Central memory CD8-positive, alpha-beta T cell (primary cell): ENCODE measurements around the gene TESMIN.

ENCODE experiments used
- ATAC-seq: fragments of 150-1000 bp; cut with Tn5 transposase; replicated peaks from 2 replicates; pipeline ENCODE4 v1.10.0; 2022; ENCODE audit warnings: mild to moderate bottlenecking, moderate FRiP score, moderate number of reproducible peaks; ENCODE audit not compliant: poor library complexity, severe bottlenecking; ENCODE audit errors: extremely low read depth
- DNase-seq, 2 donors: peaks; one replicate each; pipeline ENCODE4 v3.0.0; 2021; ENCODE audit warnings: low spot score in 2 of 2
- H3K27ac Mint-ChIP-seq: one replicate; pipeline ENCODE4 v1.8.0; 2022; ENCODE audit warnings: low read depth, mild to moderate bottlenecking, moderate library complexity, mixed read lengths
- H3K27me3 Mint-ChIP-seq: one replicate; pipeline ENCODE4 v1.8.0; 2022; ENCODE audit warnings: mixed read lengths
- H3K36me3 Mint-ChIP-seq: one replicate; pipeline ENCODE4 v1.8.0; 2022; ENCODE audit warnings: mild to moderate bottlenecking, moderate library complexity, mixed read lengths; ENCODE audit not compliant: insufficient read depth
- H3K4me1 Mint-ChIP-seq: one replicate; pipeline ENCODE4 v1.8.0; 2022; ENCODE audit warnings: mixed read lengths
- H3K4me3 Mint-ChIP-seq: one replicate; pipeline ENCODE4 v1.8.0; 2022; ENCODE audit warnings: mild to moderate bottlenecking, moderate library complexity, mixed read lengths
- H3K9me3 Mint-ChIP-seq: one replicate; pipeline ENCODE4 v1.8.0; 2022; ENCODE audit warnings: mixed read lengths

Gene TESMIN

GRCh38 chr11:68721075-68721474 lies 30.2 kb downstream of the TESMIN start:
- peaks cover 20% of the 10 kb centered on the region for H3K27me3 Mint-ChIP-seq
- ATAC-seq (no peak), DNase-seq (no peak)
- H3K4me3 Mint-ChIP-seq, result no peak overlapping the region
- H3K27ac Mint-ChIP-seq, result no peak overlapping the region
- H3K9me3 Mint-ChIP-seq, result no peaks in the 10 kb centered on the region
- H3K4me1 Mint-ChIP-seq, result no peaks in the 10 kb centered on the region
- H3K36me3 Mint-ChIP-seq, result no peaks in the 10 kb centered on the region

- Mint-ChIP-seq H3K36me3 (no peaks in the 10 kb centered on the region), H3K9me3 (no peaks in the 10 kb centered on the region), H3K27ac (no peak overlapping the region), H3K27me3 (peaks cover 13% of the 10 kb centered on the region), H3K4me1 (no peaks in the 10 kb centered on the region), H3K4me3 (no peak overlapping the region)
- no peak for DNase-seq
- ATAC-seq, result no peak
Measured at GRCh38 chr11:68715456-68716122, 35.7 kb downstream of the TESMIN start.

- no peaks in the 10 kb centered on the region for H3K4me1 Mint-ChIP-seq
- peaks cover 2% of the 10 kb centered on the region for H3K27me3 Mint-ChIP-seq
- DNase-seq, result no peak
Measured at GRCh38 chr11:68714060-68714856, 37.1 kb downstream of the TESMIN start.

GRCh38 chr11:68711114-68711513 lies 40.2 kb downstream of the TESMIN start:
- Mint-ChIP-seq H3K4me3 (no peak overlapping the region), H3K27ac (no peak overlapping the region), H3K9me3 (no peaks in the 10 kb centered on the region), H3K36me3 (peaks cover 2% of the 10 kb centered on the region), H3K4me1 (no peaks in the 10 kb centered on the region), H3K27me3 (no peaks in the 10 kb centered on the region)
- DNase-seq, result no peak
- ATAC-seq, result no peak

More at GRCh38 chr11:68714060-68714856, 37.1 kb downstream of the TESMIN start:
- Mint-ChIP-seq H3K4me3 (no peak overlapping the region), H3K27ac (no peak overlapping the region), H3K36me3 (no peaks in the 10 kb centered on the region), H3K9me3 (no peaks in the 10 kb centered on the region)
- no peak for ATAC-seq

- Mint-ChIP-seq H3K4me1 (no peaks in the 10 kb centered on the region), H3K27me3 (no peaks in the 10 kb centered on the region), H3K36me3 (peaks cover 2% of the 10 kb centered on the region), H3K27ac (no peak overlapping the region), H3K4me3 (no peak overlapping the region), H3K9me3 (no peaks in the 10 kb centered on the region)
- ATAC-seq (no peak), DNase-seq (no peak)
Measured at GRCh38 chr11:68710409-68710808, 40.9 kb downstream of the TESMIN start.

GRCh38 chr11:68709062-68709461 lies 42.3 kb downstream of the TESMIN start:
- no peak for ATAC-seq
- H3K27me3 Mint-ChIP-seq, result peaks cover under 1% of the 10 kb centered on the region
- no peak for DNase-seq
- H3K27ac Mint-ChIP-seq, result no peak overlapping the region
- no peak overlapping the region for H3K4me3 Mint-ChIP-seq
- H3K9me3 Mint-ChIP-seq, result no peaks in the 10 kb centered on the region
- no peaks in the 10 kb centered on the region for H3K4me1 Mint-ChIP-seq
- H3K36me3 Mint-ChIP-seq, result peaks cover 2% of the 10 kb centered on the region

- Mint-ChIP-seq H3K27me3 (peaks cover 14% of the 10 kb centered on the region), H3K4me3 (no peak overlapping the region), H3K9me3 (no peaks in the 10 kb centered on the region), H3K4me1 (no peaks in the 10 kb centered on the region), H3K36me3 (peaks cover 2% of the 10 kb centered on the region), H3K27ac (no peak overlapping the region)
- no peak for ATAC-seq
- no peak for DNase-seq
Measured at GRCh38 chr11:68707527-68707926, 43.8 kb downstream of the TESMIN start.

- DNase-seq (no peak), ATAC-seq (no peak)
- Mint-ChIP-seq H3K27me3 (peaks cover 39% of the 10 kb centered on the region), H3K4me1 (no peaks in the 10 kb centered on the region), H3K9me3 (no peaks in the 10 kb centered on the region), H3K36me3 (peaks cover 2% of the 10 kb centered on the region), H3K27ac (no peak overlapping the region), H3K4me3 (no peak overlapping the region)
Measured at GRCh38 chr11:68704887-68705286, 46.4 kb downstream of the TESMIN start.

- H3K4me1 Mint-ChIP-seq, result no peaks in the 10 kb centered on the region
- no peaks in the 10 kb centered on the region for H3K9me3 Mint-ChIP-seq
- H3K4me3 Mint-ChIP-seq, result no peak overlapping the region
- no peaks in the 10 kb centered on the region for H3K36me3 Mint-ChIP-seq
- no peak overlapping the region for H3K27ac Mint-ChIP-seq
- ATAC-seq, result no peak
- no peak for DNase-seq
- peaks cover 85% of the 10 kb centered on the region for H3K27me3 Mint-ChIP-seq
Measured at GRCh38 chr11:68698993-68699392, 52.3 kb downstream of the TESMIN start.

GRCh38 chr11:68695531-68695930 lies 55.8 kb downstream of the TESMIN start:
- no peak overlapping the region for H3K4me3 Mint-ChIP-seq
- peaks cover 73% of the 10 kb centered on the region for H3K27me3 Mint-ChIP-seq
- DNase-seq (no peak), ATAC-seq (no peak)
- H3K9me3 Mint-ChIP-seq, result no peaks in the 10 kb centered on the region
- peaks cover 11% of the 10 kb centered on the region for H3K4me1 Mint-ChIP-seq
- H3K27ac Mint-ChIP-seq, result no peak overlapping the region
- H3K36me3 Mint-ChIP-seq, result peaks cover 2% of the 10 kb centered on the region

- peaks cover 17% of the 10 kb centered on the region for H3K4me1 Mint-ChIP-seq
- H3K36me3 Mint-ChIP-seq, result peaks cover 2% of the 10 kb centered on the region
- no peaks in the 10 kb centered on the region for H3K9me3 Mint-ChIP-seq
- H3K4me3 Mint-ChIP-seq, result no peak overlapping the region
- H3K27ac Mint-ChIP-seq, result no peak overlapping the region
- DNase-seq, result no peak
- peaks cover 64% of the 10 kb centered on the region for H3K27me3 Mint-ChIP-seq
- no peak for ATAC-seq
Measured at GRCh38 chr11:68694431-68695297, 56.7 kb downstream of the TESMIN start.

GRCh38 chr11:68693484-68693882 lies 57.8 kb downstream of the TESMIN start:
- DNase-seq, result no peak
- H3K27ac Mint-ChIP-seq, result no peak overlapping the region
- peaks cover 59% of the 10 kb centered on the region for H3K27me3 Mint-ChIP-seq
- no peak for ATAC-seq
- no peaks in the 10 kb centered on the region for H3K9me3 Mint-ChIP-seq
- H3K4me3 Mint-ChIP-seq, result no peak overlapping the region
- H3K4me1 Mint-ChIP-seq, result peaks cover 17% of the 10 kb centered on the region
- H3K36me3 Mint-ChIP-seq, result peaks cover 2% of the 10 kb centered on the region
